Measurements from ENCODE around the gene DLX4. TPM values are rescaled to one million over a fixed set of nuclear protein-coding genes. Genes with fewer than 3 reads are reported as not detected.

DLX4 gene
- total RNA-seq, 1 donor from 2014 or later: 0.12 TPM

DNA sequence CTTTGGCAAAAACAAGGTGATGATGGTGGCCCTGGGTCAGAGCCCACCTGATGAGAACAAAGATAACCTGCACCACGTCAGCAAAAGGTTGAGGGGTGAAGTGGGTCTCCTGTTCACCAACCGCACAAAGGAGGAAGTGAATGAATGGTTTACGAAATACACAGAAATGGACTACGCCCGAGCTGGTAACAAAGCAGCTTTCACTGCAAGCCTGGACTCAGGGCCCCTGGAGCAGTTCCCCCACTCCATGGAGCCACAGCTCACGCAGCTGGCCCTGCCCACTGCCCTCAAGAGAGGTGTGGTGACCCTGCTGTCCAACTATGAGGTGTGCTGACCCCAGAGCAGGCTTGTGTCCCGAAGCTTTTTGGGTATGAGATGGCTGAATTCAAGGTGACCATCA is 29.7 kb upstream of the DLX4 start:
- Mint-ChIP-seq H3K27ac (ENCODE audit: unreplicated experiment) (no peak overlapping the region), H3K4me3 (ENCODE audit: unreplicated experiment) (no peak overlapping the region), H3K36me3 (ENCODE audit: low read depth) (no peaks in the 10 kb centered on the region), H3K27me3 (ENCODE audit: low read depth) (peaks cover 65% of the 10 kb centered on the region), H3K4me1 (ENCODE audit: low read depth) (no peaks in the 10 kb centered on the region), H3K9me3 (ENCODE audit: low read depth) (no peaks in the 10 kb centered on the region)
- TF ChIP-seq, protein P1, sequence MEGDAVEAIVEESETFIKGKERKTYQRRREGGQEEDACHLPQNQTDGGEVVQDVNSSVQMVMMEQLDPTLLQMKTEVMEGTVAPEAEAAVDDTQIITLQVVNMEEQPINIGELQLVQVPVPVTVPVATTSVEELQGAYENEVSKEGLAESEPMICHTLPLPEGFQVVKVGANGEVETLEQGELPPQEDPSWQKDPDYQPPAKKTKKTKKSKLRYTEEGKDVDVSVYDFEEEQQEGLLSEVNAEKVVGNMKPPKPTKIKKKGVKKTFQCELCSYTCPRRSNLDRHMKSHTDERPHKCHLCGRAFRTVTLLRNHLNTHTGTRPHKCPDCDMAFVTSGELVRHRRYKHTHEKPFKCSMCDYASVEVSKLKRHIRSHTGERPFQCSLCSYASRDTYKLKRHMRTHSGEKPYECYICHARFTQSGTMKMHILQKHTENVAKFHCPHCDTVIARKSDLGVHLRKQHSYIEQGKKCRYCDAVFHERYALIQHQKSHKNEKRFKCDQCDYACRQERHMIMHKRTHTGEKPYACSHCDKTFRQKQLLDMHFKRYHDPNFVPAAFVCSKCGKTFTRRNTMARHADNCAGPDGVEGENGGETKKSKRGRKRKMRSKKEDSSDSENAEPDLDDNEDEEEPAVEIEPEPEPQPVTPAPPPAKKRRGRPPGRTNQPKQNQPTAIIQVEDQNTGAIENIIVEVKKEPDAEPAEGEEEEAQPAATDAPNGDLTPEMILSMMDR (IDR thresholded peaks at IDR 0.05): no peak
- DNase-seq (ENCODE audit: low spot score): no peak

GRCh38 chr17:49941427-49941826 is 27.6 kb upstream of the DLX4 start:
- H3K27me3 Mint-ChIP-seq (ENCODE audit: low read depth): peaks cover 66% of the 10 kb centered on the region
- H3K36me3 Mint-ChIP-seq (ENCODE audit: low read depth): no peaks in the 10 kb centered on the region
- no peak overlapping the region for H3K4me3 Mint-ChIP-seq (ENCODE audit: unreplicated experiment)
- no peak overlapping the region for H3K27ac Mint-ChIP-seq (ENCODE audit: unreplicated experiment)
- no peak for DNase-seq (ENCODE audit: low spot score)
- TF ChIP-seq, protein P1 (IDR thresholded peaks at IDR 0.05): no peak
- H3K9me3 Mint-ChIP-seq (ENCODE audit: low read depth): no peaks in the 10 kb centered on the region
- H3K4me1 Mint-ChIP-seq (ENCODE audit: low read depth): no peaks in the 10 kb centered on the region

DNA sequence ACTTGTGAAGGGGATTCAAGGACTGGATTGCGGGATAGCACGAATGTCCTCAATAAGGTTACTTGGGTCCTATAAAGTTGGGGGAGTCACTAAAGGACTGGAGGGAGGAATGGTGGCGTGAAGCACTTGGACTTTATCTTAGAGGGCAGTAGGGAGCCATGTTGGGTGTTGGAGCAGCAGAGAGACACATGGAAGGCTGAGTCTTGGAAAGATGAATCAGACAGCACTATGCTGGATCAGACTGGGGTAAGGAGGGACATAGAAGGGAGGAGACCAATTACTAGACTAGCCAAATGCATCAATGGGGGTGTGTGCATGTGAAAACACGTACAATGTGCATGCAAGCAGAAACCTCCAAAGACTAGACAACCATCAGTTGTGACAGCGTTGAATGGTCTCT is 26.0 kb upstream of the DLX4 start:
- Mint-ChIP-seq H3K4me1 (ENCODE audit: low read depth) (no peaks in the 10 kb centered on the region), H3K9me3 (ENCODE audit: low read depth) (no peaks in the 10 kb centered on the region), H3K27me3 (ENCODE audit: low read depth) (peaks cover 67% of the 10 kb centered on the region), H3K4me3 (ENCODE audit: unreplicated experiment) (no peak overlapping the region), H3K27ac (ENCODE audit: unreplicated experiment) (no peak overlapping the region), H3K36me3 (ENCODE audit: low read depth) (no peaks in the 10 kb centered on the region)
- TF ChIP-seq, protein P1 (IDR thresholded peaks at IDR 0.05): no peak
- no peak for DNase-seq (ENCODE audit: low spot score)

DNA sequence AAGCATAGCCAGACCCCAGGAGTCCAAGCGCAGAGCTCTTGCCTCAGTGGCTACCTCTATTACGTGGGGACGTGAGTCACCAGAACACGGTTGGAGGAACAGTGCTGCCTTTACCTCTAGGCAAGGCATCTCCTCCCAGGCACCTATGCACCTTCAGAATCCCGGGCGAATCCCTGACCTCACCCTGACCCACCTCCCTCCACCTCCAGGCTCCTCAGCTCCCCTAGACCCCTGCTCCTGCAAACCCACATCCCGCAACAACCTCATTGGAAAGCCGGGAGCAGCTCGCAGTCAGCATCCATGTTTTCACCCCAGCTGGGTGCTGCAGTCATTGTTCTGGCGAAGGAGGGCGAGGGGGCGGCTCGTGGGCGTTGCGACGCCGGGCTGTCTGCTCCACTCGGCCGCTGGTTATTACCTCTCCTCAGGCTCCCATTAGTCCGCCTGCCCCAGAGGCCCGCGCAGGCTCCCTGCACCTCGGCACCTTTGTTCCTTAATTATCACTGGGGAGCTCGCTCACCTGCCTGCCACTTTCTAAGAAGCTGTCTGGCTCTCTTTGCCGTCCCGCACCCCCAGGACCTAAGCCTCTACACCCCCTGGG is 24.6 kb upstream of the DLX4 start:
- peaks cover 63% of the 10 kb centered on the region for H3K27me3 Mint-ChIP-seq (ENCODE audit: low read depth)
- no peaks in the 10 kb centered on the region for H3K36me3 Mint-ChIP-seq (ENCODE audit: low read depth)
- H3K9me3 Mint-ChIP-seq (ENCODE audit: low read depth): no peaks in the 10 kb centered on the region
- no peak overlapping the region for H3K4me3 Mint-ChIP-seq (ENCODE audit: unreplicated experiment)
- TF ChIP-seq, protein P1 (IDR thresholded peaks at IDR 0.05): no peak
- no peak overlapping the region for H3K27ac Mint-ChIP-seq (ENCODE audit: unreplicated experiment)
- no peaks in the 10 kb centered on the region for H3K4me1 Mint-ChIP-seq (ENCODE audit: low read depth)
- no peak for DNase-seq (ENCODE audit: low spot score)

DNA sequence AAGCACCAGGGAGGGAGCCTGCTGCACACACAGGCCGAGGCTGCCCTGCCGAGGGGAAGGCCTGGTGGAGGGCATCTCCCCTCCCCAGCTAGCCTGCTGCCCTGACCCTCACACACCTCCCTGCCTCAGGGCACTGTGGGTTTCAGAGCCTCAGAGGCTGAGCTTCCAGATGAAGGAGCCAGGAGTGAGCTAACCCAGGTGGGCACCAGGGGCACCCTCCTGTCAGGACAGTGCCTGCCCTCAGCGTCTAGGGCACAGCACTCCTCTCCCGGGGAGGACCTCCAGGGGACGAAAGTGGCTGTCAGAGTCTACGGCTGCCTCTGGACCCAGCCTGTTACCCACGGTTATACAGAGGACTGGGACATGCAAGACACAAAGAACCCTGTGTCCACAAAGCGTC is 22.8 kb upstream of the DLX4 start:
- H3K4me1 Mint-ChIP-seq (ENCODE audit: low read depth): no peaks in the 10 kb centered on the region
- no peaks in the 10 kb centered on the region for H3K9me3 Mint-ChIP-seq (ENCODE audit: low read depth)
- peaks cover 58% of the 10 kb centered on the region for H3K27me3 Mint-ChIP-seq (ENCODE audit: low read depth)
- H3K4me3 Mint-ChIP-seq (ENCODE audit: unreplicated experiment): no peak overlapping the region
- no peak overlapping the region for H3K27ac Mint-ChIP-seq (ENCODE audit: unreplicated experiment)
- no peak for DNase-seq (ENCODE audit: low spot score)
- TF ChIP-seq, protein P1 (IDR thresholded peaks at IDR 0.05): no peak
- H3K36me3 Mint-ChIP-seq (ENCODE audit: low read depth): no peaks in the 10 kb centered on the region

Data from chondrocyte (in vitro differentiated cells).